NB4 (cell line): Measurements from ENCODE around the gene VRK3.

Experiments used
- POLR2A ChIP-seq: IDR thresholded peaks from 2 replicates; pipeline ENCODE4 v1.6.1; 2011; ENCODE audit warnings: mild to moderate bottlenecking; ENCODE audit not compliant: insufficient read length; ENCODE audit errors: extremely low read depth
- TF ChIP-seq, protein P1 (sequence below): IDR thresholded peaks from one replicate; pipeline ENCODE4 v1.5.1; 2012; ENCODE audit warnings: low read depth, low read length

DNA sequence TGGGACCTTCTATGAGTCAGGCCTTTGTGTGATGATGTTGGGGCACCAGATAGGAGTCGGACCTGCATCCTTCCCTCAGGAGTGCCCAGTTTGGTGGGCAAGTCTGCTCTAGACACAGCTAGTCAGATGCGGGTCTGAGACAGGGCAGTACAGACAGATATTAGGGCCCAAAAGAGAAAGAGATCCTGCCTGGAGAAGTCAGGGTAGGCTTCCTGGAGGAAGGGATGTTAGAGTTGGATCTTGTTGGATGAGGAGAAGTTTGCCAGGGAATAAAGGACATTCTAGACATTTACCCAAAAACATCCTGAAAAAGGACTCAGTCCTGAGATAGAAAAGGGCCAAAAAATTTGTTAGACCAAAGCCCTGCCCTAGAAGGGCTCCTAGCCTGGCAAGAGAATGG is 17.2 kb downstream of the VRK3 start:
- TF ChIP-seq, protein P1, sequence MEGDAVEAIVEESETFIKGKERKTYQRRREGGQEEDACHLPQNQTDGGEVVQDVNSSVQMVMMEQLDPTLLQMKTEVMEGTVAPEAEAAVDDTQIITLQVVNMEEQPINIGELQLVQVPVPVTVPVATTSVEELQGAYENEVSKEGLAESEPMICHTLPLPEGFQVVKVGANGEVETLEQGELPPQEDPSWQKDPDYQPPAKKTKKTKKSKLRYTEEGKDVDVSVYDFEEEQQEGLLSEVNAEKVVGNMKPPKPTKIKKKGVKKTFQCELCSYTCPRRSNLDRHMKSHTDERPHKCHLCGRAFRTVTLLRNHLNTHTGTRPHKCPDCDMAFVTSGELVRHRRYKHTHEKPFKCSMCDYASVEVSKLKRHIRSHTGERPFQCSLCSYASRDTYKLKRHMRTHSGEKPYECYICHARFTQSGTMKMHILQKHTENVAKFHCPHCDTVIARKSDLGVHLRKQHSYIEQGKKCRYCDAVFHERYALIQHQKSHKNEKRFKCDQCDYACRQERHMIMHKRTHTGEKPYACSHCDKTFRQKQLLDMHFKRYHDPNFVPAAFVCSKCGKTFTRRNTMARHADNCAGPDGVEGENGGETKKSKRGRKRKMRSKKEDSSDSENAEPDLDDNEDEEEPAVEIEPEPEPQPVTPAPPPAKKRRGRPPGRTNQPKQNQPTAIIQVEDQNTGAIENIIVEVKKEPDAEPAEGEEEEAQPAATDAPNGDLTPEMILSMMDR, result no peak
- TF ChIP-seq POLR2A, result no peak
